Medulla oblongata (tissue), 1 donor: ENCODE measurements around the gene UBE2G1.

Source experiments
- DNase-seq: peaks from one replicate; pipeline ENCODE4 v3.0.0-alpha.2; 2015; ENCODE audit errors: extremely low spot score

Gene UBE2G1

GRCh38 chr17:4334332-4334731 is 32.1 kb downstream of the UBE2G1 start:
- no peak for DNase-seq

- no peak for DNase-seq
Measured at GRCh38 chr17:4333041-4333440, 33.4 kb downstream of the UBE2G1 start.

GRCh38 chr17:4332296-4332970 is 34.0 kb downstream of the UBE2G1 start:
- DNase-seq = no peak

- no peak for DNase-seq
Measured at GRCh38 chr17:4331614-4332013, 34.9 kb downstream of the UBE2G1 start.

- DNase-seq = no peak
Measured at GRCh38 chr17:4329838-4330237, 36.6 kb downstream of the UBE2G1 start.

GRCh38 chr17:4327606-4328005 is 38.9 kb downstream of the UBE2G1 start:
- DNase-seq = no peak

GRCh38 chr17:4326608-4327007 is 39.9 kb downstream of the UBE2G1 start:
- no peak for DNase-seq

GRCh38 chr17:4326112-4326511 is 40.4 kb downstream of the UBE2G1 start:
- no peak for DNase-seq

- no peak for DNase-seq
Measured at GRCh38 chr17:4324463-4324862, 42.0 kb downstream of the UBE2G1 start.

- no peak for DNase-seq
Measured at GRCh38 chr17:4319221-4319620, 47.3 kb downstream of the UBE2G1 start.

- no peak for DNase-seq
Measured at GRCh38 chr17:4318596-4318995, 47.9 kb downstream of the UBE2G1 start.

- peak; percentile 21 for DNase-seq
Measured at GRCh38 chr17:4318186-4318585, 48.3 kb downstream of the UBE2G1 start.

GRCh38 chr17:4317610-4318009 is 48.9 kb downstream of the UBE2G1 start:
- DNase-seq = peak; percentile 22

GRCh38 chr17:4316648-4317047 is 49.8 kb downstream of the UBE2G1 start:
- no peak for DNase-seq

- DNase-seq = no peak
Measured at GRCh38 chr17:4314618-4315017, 51.9 kb downstream of the UBE2G1 start.

- DNase-seq = no peak
Measured at GRCh38 chr17:4314179-4314578, 52.3 kb downstream of the UBE2G1 start.

- DNase-seq = peak; percentile 44
Measured at GRCh38 chr17:4313221-4314114, 53.0 kb downstream of the UBE2G1 start.

- DNase-seq = peak; percentile 67
Measured at GRCh38 chr17:4310354-4311060, 56.0 kb downstream of the UBE2G1 start.

- DNase-seq = no peak
Measured at GRCh38 chr17:4309897-4310296, 56.6 kb downstream of the UBE2G1 start.

- no peak for DNase-seq
Measured at GRCh38 chr17:4307179-4307930, 59.1 kb downstream of the UBE2G1 start.

GRCh38 chr17:4305224-4305623 is 61.3 kb downstream of the UBE2G1 start:
- no peak for DNase-seq
